Measurements from ENCODE around the gene RFTN1. TPM values are rescaled to one million over a fixed set of nuclear protein-coding genes. Genes with fewer than 3 reads are reported as not detected.

The RFTN1 gene
- total RNA-seq, 4 donors from 2014 or later, result 11.2 to 39.5 (median 25.6) TPM

- no peak for DNase-seq (ENCODE audit: low spot score in 2 of 2)
- H3K4me3 ChIP-seq (ENCODE audit: low read depth, poor library complexity, severe bottlenecking), result no peak overlapping the region
- intact Hi-C loops (cut with DNase I; ENCODE audit: low total_unique reads), result no loop called here
- 60 to 77% methylated on average over 3 of the region's 3 CpGs for WGBS, 2 donors
- TF ChIP-seq CTCF (IDR thresholded peaks at IDR 0.05) (no peak), POLR2A (IDR thresholded peaks at IDR 0.05) (no peak)
Measured at GRCh38 chr3:16378920-16379319, 134.6 kb downstream of the RFTN1 start.

DNA sequence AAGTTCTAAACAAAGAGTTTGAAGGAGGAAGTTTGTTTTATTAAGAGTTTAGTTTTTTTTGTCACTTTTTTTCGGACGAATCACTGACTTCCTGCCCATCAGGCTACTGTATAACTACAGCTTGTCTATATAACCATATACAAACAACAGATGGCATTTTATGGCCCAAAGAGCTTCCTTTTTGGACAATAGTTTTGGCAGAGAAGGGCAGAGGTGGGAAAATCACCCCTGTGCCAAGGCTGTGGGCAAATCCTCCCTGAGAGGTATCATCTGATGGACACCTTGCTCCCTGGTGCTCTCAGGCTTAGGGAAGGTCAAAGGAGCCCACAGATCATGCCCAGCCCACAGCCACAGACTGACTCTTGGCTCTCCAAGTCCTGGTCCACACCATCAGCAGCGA, 135.1 kb downstream of the RFTN1 start:
- no peak for TF ChIP-seq CTCF (IDR thresholded peaks at IDR 0.05)
- no peak for TF ChIP-seq POLR2A (IDR thresholded peaks at IDR 0.05)
- 74% methylated on average over 3 of the region's 3 CpGs for WGBS, 2 donors
- intact Hi-C loops (cut with DNase I; ENCODE audit: low total_unique reads), result no loop called here
- no peak for DNase-seq (ENCODE audit: low spot score in 2 of 2)
- H3K4me3 ChIP-seq (ENCODE audit: low read depth, poor library complexity, severe bottlenecking), result no peak overlapping the region

DNA sequence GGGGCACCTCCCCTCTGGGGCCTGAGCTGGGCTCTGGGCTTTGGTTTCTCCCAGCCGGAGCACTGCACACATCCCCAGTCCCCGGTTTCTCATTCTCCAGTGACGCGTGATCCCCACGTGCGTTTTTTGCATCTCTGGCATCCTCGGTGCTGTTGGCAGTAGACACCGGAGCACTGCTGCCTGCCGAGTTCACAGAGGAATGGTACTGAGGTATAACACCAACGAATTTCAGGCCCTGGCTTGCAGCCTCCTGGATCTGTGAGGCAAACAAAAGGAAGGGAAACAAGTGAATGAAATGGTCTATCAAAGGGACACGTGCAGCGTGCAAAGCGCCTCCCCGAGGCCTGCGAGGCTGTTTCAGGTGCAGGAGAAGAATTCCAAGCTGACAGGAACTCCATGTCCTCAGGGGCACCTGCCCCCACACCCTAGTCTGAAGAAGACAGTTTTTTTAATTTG, 135.6 kb downstream of the RFTN1 start:
- TF ChIP-seq POLR2A (IDR thresholded peaks at IDR 0.05), result no peak
- no peak for TF ChIP-seq CTCF (IDR thresholded peaks at IDR 0.05)
- WGBS, 2 donors, result 57 to 67% methylated on average over 15 of the region's 15 CpGs
- peak in 1 of 2 donors; percentile 59 for DNase-seq (ENCODE audit: low spot score in 2 of 2)
- intact Hi-C loops (cut with DNase I; ENCODE audit: low total_unique reads), result no loop called here
- H3K4me3 ChIP-seq (ENCODE audit: low read depth, poor library complexity, severe bottlenecking), result no peak overlapping the region

GRCh38 chr3:16377196-16377595, 136.3 kb downstream of the RFTN1 start:
- H3K4me3 ChIP-seq (ENCODE audit: low read depth, poor library complexity, severe bottlenecking), result no peak overlapping the region
- intact Hi-C loops (cut with DNase I; ENCODE audit: low total_unique reads), result no loop called here
- DNase-seq (ENCODE audit: low spot score in 2 of 2), result no peak
- WGBS, 2 donors, result 65 to 78% methylated on average over 5 of the region's 5 CpGs
- TF ChIP-seq CTCF (IDR thresholded peaks at IDR 0.05) (no peak), POLR2A (IDR thresholded peaks at IDR 0.05) (no peak)

- TF ChIP-seq POLR2A (IDR thresholded peaks at IDR 0.05) (no peak), CTCF (IDR thresholded peaks at IDR 0.05) (no peak)
- no peak overlapping the region for H3K4me3 ChIP-seq (ENCODE audit: low read depth, poor library complexity, severe bottlenecking)
- no peak for DNase-seq (ENCODE audit: low spot score in 2 of 2)
- intact Hi-C loops (cut with DNase I; ENCODE audit: low total_unique reads), result no loop called here
- 87 to 88% methylated on average over 6 of the region's 6 CpGs for WGBS, 2 donors
Measured at GRCh38 chr3:16375891-16376290, 137.6 kb downstream of the RFTN1 start.

GRCh38 chr3:16374935-16375245, 138.6 kb downstream of the RFTN1 start:
- intact Hi-C loops (cut with DNase I; ENCODE audit: low total_unique reads), result no loop called here
- no peak for TF ChIP-seq POLR2A (IDR thresholded peaks at IDR 0.05)
- no peak for TF ChIP-seq CTCF (IDR thresholded peaks at IDR 0.05)
- no peak overlapping the region for H3K4me3 ChIP-seq (ENCODE audit: low read depth, poor library complexity, severe bottlenecking)
- 48 to 65% methylated on average over 2 of the region's 2 CpGs for WGBS, 2 donors
- DNase-seq (ENCODE audit: low spot score in 2 of 2), result no peak

Measured in lower leg skin (tissue), 4 donors.